GM19351 (cell line): ENCODE measurements around the gene SNX4.
"Not testable (repeated sequence)": the region's sequence is repeated elsewhere in the genome, so short reads cannot be mapped to it uniquely, and the experiment has no call there.

ENCODE experiments used
- ATAC-seq: cut with Tn5 transposase; IDR thresholded peaks from one replicate; pipeline ENCODE4 v1.9.1; 2021; ENCODE audit warnings: mild to moderate bottlenecking, moderate library complexity; ENCODE audit not compliant: unreplicated experiment

Gene SNX4

DNA sequence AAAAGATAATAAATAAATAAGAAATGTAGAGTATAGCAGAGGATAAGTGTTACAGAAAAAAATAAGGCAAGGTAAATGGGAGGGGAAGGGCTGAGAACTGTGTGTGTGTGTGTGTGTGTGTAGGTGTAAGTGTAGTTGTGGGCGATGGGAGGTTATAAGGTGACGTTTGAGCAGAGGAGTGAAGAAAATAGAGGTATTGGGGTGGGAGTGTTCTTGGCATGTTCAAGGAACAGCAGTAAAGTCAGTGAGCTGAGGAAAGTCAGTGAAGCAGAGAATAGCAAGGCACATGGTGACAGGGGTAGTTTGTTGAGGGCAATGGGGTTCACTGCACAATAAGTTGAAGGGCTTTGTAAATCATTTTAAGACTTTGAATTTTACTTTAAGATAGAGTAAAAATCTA is 113.9 kb downstream of the SNX4 start:
- no peak for ATAC-seq

DNA sequence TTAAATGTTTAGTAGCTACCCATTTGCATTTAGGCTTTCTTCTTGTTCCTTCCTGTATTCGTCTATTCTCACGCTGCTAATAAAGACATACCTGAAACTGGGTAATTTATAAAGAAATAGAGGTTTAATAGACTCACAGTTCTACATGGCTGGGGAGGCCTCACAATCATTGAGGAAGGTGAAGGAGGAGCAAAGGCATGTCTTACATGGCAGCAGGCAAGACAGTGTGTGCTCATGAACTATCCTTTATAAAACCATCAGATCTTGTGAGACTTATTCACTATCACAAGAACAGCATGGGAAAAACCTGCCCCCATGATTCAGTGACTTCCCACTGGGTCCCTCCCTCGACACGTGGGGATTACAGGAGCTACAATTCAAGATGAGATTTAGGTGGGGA is 114.5 kb downstream of the SNX4 start:
- ATAC-seq = not testable (repeated sequence)

DNA sequence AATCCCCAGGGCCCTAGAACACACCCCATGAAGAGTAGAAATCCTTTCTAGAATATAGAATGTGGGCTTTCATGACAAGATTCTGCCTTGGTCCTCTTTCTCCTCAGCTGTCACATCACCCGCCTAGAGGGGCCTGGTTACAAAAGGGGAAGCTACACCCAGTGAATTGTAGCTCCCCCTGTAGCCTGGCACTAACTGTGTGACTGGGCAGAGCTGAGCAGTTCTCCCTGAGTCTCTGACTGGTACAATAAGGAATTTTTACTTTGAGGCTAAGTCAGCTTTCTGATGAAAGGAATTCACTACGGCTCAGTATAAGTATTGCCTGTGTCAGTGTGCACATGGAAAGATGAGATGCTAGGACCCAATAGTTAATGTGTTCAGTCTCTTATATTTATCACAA is 116.2 kb downstream of the SNX4 start:
- no peak for ATAC-seq

DNA sequence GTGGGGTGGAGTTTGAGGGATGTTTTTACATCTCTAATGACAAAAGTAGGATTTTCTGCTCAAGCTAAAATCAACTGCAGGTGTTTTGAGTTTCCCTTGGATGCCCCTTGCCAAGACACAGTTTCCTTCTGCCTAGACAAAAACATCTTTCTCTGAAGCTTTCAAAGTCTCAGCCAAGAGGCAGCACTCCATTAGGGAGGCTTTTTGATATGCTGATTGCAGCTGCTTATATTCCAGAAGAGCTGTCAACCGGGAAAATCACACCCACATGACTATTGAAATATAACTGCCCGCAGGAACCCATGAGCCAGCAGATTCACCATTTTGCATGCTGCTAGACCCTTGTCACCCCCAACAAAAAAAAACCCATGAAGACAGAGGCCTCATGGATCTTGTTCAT is 117.4 kb downstream of the SNX4 start:
- ATAC-seq = no peak

DNA sequence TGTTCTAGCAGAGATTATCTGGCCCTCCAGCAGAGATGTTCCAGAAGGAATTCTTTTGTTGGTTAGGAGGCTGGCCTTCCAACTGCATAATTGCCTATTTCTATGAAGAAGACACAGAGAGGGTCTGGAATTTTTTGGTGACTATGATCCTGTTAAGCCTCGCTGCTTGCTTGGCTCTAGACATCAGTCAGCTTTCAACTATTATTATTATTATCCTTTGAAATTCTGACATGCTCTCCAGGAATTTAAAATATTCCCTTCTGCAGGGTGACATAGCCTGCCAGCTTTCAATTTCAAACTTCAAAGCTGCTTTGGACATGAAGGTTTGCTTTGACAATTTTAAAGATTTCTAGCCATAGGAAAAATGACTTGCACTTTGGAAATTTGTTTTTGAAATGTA is 118.6 kb downstream of the SNX4 start:
- ATAC-seq = no peak

DNA sequence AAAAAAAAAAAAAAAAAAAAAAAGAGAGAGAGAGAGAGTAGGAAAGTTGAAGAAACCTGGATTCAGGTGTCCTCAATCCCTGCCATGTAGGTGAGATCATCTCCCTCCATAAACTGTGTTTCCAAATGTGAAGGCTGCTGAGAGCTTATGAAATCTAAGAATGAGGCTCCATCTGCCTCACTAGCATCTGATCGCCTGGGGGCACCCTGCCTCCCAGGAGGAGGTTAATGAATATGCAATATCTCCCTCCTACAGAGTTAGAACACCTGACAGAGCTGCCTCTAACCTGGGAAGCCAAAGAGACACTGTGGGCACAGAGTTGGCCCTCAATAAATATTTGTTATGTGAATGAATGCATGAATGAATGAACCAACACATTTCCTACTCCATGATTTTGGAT is 121.0 kb downstream of the SNX4 start:
- no peak for ATAC-seq
